Measurements from ENCODE around the gene BOK.

The BOK gene

DNA sequence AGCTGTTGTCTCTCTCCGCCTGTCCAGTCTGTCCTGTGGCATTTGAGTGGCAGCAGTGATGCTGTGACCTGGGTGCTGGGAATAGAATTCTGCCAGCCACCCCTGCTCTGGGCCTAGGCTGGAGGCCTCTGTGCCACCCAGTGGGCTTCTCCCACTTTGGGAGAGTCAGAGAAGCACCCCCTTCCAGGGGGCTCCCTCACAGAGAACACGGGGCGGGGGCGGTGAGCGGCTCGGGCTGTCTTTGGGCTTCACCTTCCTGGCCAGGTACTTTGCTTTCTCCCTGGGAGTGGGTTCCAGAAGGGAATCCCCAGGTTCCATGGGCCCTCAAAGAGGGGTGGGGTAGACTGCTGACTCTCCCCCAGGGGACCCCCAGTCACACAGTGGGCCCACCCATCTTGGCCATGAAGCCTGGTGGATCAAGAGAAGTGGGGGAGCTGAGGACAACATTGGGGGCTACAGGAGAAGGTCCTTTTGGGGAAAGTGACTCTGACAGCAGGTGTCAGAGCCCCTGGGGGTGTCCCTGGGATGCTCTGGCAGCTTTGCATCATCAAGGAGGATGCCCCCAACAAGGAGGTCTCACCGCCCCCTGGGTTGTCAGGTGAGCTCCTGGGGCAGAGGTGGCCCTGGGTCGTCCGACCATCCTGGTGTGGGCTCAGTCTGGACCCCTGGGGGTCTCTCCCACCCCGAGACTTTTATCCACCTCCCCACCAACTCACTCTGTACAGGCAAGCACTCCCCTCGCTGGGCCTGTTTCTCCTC, 18.8 kb upstream of the BOK start:
- peaks cover 12% of the 10 kb centered on the region for H3K27me3 ChIP-seq (ENCODE audit: insufficient read depth, poor library complexity, severe bottlenecking)
- no peaks in the 10 kb centered on the region for H3K36me3 ChIP-seq (ENCODE audit: low read depth)
- no peaks in the 10 kb centered on the region for H3K9me3 ChIP-seq (ENCODE audit: severe bottlenecking)
- ATAC-seq (ENCODE audit: low read depth) (no peak), DNase-seq (ENCODE audit: low spot score) (no peak)
- peak overlapping the region; percentile 40 for H3K27ac ChIP-seq (ENCODE audit: poor library complexity, severe bottlenecking)
- TF ChIP-seq, protein P1, sequence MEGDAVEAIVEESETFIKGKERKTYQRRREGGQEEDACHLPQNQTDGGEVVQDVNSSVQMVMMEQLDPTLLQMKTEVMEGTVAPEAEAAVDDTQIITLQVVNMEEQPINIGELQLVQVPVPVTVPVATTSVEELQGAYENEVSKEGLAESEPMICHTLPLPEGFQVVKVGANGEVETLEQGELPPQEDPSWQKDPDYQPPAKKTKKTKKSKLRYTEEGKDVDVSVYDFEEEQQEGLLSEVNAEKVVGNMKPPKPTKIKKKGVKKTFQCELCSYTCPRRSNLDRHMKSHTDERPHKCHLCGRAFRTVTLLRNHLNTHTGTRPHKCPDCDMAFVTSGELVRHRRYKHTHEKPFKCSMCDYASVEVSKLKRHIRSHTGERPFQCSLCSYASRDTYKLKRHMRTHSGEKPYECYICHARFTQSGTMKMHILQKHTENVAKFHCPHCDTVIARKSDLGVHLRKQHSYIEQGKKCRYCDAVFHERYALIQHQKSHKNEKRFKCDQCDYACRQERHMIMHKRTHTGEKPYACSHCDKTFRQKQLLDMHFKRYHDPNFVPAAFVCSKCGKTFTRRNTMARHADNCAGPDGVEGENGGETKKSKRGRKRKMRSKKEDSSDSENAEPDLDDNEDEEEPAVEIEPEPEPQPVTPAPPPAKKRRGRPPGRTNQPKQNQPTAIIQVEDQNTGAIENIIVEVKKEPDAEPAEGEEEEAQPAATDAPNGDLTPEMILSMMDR (IDR thresholded peaks at IDR 0.05; ENCODE audit: poor library complexity, severe bottlenecking), result no peak
- H3K4me1 ChIP-seq (ENCODE audit: insufficient read depth, poor library complexity, severe bottlenecking), result peaks cover 5% of the 10 kb centered on the region
- H3K4me3 ChIP-seq (ENCODE audit: severe bottlenecking), result no peak overlapping the region

DNA sequence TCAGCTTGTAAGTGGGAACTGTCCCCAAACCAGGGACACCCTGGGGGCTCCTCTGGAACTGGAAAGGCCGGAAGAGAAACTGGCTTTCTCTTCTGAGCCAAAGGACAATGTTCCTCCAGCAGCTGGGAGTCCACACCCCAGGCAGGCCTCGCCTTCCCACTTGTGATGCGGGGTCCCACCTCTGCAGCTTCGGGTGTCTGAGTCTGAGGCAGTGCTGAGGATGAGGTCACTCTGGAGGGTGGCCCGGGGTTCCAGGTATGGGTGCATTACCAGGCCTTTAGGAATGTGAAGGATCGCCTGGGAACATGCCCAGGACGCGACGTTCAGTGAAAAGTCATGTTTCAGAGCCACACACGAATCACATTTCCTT, 18.2 kb upstream of the BOK start:
- H3K4me3 ChIP-seq (ENCODE audit: severe bottlenecking), result peak overlapping the region; percentile 44
- DNase-seq (ENCODE audit: low spot score) (no peak), ATAC-seq (ENCODE audit: low read depth) (peak; percentile 31; the same call in 1 of the 3 replicates)
- no peaks in the 10 kb centered on the region for H3K36me3 ChIP-seq (ENCODE audit: low read depth)
- no peaks in the 10 kb centered on the region for H3K9me3 ChIP-seq (ENCODE audit: severe bottlenecking)
- H3K27ac ChIP-seq (ENCODE audit: poor library complexity, severe bottlenecking), result peak overlapping the region; percentile 40
- TF ChIP-seq, protein P1 (IDR thresholded peaks at IDR 0.05; ENCODE audit: poor library complexity, severe bottlenecking), result no peak
- peaks cover 5% of the 10 kb centered on the region for H3K4me1 ChIP-seq (ENCODE audit: insufficient read depth, poor library complexity, severe bottlenecking)
- peaks cover 12% of the 10 kb centered on the region for H3K27me3 ChIP-seq (ENCODE audit: insufficient read depth, poor library complexity, severe bottlenecking)

DNA sequence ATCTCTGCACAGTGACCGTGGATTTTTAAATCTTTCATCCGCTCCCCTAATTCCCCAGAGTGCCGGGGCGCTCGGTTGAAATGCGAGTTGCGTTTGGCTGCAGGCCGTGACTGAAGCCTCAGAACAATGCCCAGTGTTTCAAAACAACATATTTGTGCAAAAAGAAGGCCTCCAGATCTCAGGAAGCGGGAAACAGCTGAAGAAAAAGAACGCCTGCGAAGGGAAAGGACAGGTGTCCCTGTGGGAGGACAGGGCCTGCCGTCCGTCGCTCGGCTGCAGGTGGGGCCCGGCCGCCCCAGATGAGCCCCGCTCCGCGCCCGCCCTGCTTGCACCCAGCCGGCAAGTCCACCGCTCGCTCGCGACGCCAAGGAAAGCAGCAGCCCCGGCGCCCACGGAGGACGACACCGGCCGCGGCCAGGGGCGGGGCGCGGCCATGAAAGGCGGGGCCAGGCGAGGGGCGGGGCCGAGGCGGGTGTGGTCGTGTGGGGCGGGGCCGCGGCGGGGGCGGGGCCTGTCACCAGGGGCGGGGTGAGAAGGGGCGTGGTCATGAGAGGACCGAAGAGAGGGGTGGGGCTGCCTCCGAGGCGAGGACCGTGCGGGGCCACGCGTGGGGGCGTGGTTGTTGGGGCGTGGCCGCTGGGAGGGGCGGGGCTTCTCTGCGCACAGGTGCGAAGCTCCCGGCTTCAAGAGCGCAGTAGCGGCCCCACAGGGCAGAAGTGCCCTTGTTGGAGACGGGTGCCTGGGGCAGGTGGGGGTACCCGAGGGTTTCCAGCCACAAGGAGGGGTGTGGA, 17.6 kb upstream of the BOK start:
- DNase-seq (ENCODE audit: low spot score) (no peak), ATAC-seq (ENCODE audit: low read depth) (peak; percentile 69)
- TF ChIP-seq, protein P1 (IDR thresholded peaks at IDR 0.05; ENCODE audit: poor library complexity, severe bottlenecking), result no peak
- H3K9me3 ChIP-seq (ENCODE audit: severe bottlenecking), result no peaks in the 10 kb centered on the region
- no peaks in the 10 kb centered on the region for H3K36me3 ChIP-seq (ENCODE audit: low read depth)
- H3K4me3 ChIP-seq (ENCODE audit: severe bottlenecking), result peak overlapping the region; percentile 44
- peak overlapping the region; percentile 40 for H3K27ac ChIP-seq (ENCODE audit: poor library complexity, severe bottlenecking)
- peaks cover 5% of the 10 kb centered on the region for H3K4me1 ChIP-seq (ENCODE audit: insufficient read depth, poor library complexity, severe bottlenecking)
- H3K27me3 ChIP-seq (ENCODE audit: insufficient read depth, poor library complexity, severe bottlenecking), result peaks cover 12% of the 10 kb centered on the region

DNA sequence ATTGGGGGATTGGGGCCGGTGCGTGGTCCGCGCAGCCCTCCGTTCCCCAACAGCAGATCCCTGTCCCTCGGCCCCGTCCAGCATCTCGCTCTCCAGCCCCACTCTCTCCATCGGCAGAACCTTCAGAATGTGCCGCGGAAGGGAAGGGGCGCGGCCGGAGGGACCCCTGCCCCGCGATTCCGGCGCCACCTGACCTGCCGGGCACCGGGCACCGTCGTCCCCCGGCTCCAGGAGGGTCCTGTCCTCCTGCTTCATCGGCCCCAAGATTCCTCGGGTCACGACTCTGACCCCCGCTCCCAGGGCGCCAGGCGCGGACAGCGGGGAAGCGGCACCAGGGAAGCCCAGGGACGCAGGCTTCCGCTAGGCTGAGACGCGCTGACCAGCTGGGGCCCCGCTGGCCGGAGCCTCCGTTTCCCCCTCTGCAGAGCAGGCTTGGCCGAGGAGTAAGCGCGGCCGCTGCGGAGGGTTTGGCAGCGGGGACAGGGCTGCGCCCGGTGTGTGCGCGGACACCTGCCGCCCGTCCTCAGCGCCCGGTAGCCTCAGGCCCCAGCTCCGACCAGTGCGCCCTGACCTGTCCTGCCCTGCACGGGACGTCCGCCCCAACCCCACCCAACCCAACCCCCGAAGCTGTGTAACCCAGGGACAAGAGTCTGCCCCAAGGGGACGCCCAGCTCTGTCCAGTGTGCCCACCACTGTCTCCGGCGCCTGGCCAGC, 16.8 kb upstream of the BOK start:
- Histone ChIP-seq H3K4me3 (ENCODE audit: severe bottlenecking) (peak overlapping the region; percentile 9), H3K36me3 (ENCODE audit: low read depth) (no peaks in the 10 kb centered on the region), H3K4me1 (ENCODE audit: insufficient read depth, poor library complexity, severe bottlenecking) (peaks cover 9% of the 10 kb centered on the region), H3K9me3 (ENCODE audit: severe bottlenecking) (no peaks in the 10 kb centered on the region), H3K27ac (ENCODE audit: poor library complexity, severe bottlenecking) (no peak overlapping the region), H3K27me3 (ENCODE audit: insufficient read depth, poor library complexity, severe bottlenecking) (peaks cover 12% of the 10 kb centered on the region)
- ATAC-seq (ENCODE audit: low read depth) (peak; percentile 10; the same call in 2 of the 3 replicates), DNase-seq (ENCODE audit: low spot score) (no peak)
- TF ChIP-seq, protein P1 (IDR thresholded peaks at IDR 0.05; ENCODE audit: poor library complexity, severe bottlenecking), result no peak

Data from RWPE2 (cell line).